Trophoblast cell (in vitro differentiated cells and primary cell): ENCODE results near the gene HTR7.
A peak's percentile ranks its signal among the peaks of the same experiment; 100 is the strongest.

Experiments used
- DNase-seq, 2 donors: peaks; one replicate each; pipeline ENCODE4 v3.0.0-alpha.2; 2016
- H2AFZ ChIP-seq: 2 replicates; pipeline ENCODE4 v1.6.1; 2013; ENCODE audit warnings: low read length, moderate library complexity, mild to moderate bottlenecking; ENCODE audit not compliant: insufficient read depth, poor library complexity
- H2AK5ac ChIP-seq: 2 replicates; pipeline ENCODE4 v1.6.1; 2013; ENCODE audit warnings: mild to moderate bottlenecking, low read length
- H2BK120ac ChIP-seq: 2 replicates; pipeline ENCODE4 v1.6.1; 2013; ENCODE audit warnings: low read length, mild to moderate bottlenecking, moderate library complexity; ENCODE audit not compliant: insufficient read depth, poor library complexity
- H2BK12ac ChIP-seq: 2 replicates; pipeline ENCODE4 v1.6.1; 2013; ENCODE audit warnings: mild to moderate bottlenecking, low read length, moderate library complexity
- H2BK5ac ChIP-seq: 2 replicates; pipeline ENCODE4 v1.6.1; 2013; ENCODE audit warnings: low read length, low read depth, moderate library complexity, mild to moderate bottlenecking; ENCODE audit not compliant: poor library complexity
- H3K14ac ChIP-seq: 2 replicates; pipeline ENCODE4 v1.6.1; 2013; ENCODE audit warnings: mild to moderate bottlenecking, low read length
- H3K18ac ChIP-seq: 2 replicates; pipeline ENCODE4 v1.6.1; 2013; ENCODE audit warnings: mild to moderate bottlenecking, low read length
- H3K23ac ChIP-seq: 2 replicates; pipeline ENCODE4 v1.6.1; 2013; ENCODE audit warnings: low read length
- H3K27ac ChIP-seq: 2 replicates; pipeline ENCODE4 v1.5.1; 2013; ENCODE audit warnings: low read depth, mild to moderate bottlenecking, inconsistent platforms, low read length, moderate library complexity
- H3K27me3 ChIP-seq: 2 replicates; pipeline ENCODE4 v1.6.1; 2013; ENCODE audit warnings: inconsistent platforms, mild to moderate bottlenecking, low read length, moderate library complexity; ENCODE audit not compliant: insufficient read depth
- H3K36me3 ChIP-seq, 2 experiments: 1 replicate in 1 of 2; 2 replicates in 1 of 2; pipeline ENCODE4 v1.6.1; 2013; ENCODE audit warnings: low read length in 2 of 2, mild to moderate bottlenecking in 2 of 2, moderate library complexity in 1 of 2; ENCODE audit not compliant: insufficient read depth in 2 of 2, control insufficient read depth in 1 of 2
- H3K4ac ChIP-seq: 2 replicates; pipeline ENCODE4 v1.6.1; 2013; ENCODE audit warnings: low read depth, mild to moderate bottlenecking, low read length, moderate library complexity
- H3K4me1 ChIP-seq, 2 experiments: 1 replicate in 1 of 2; 2 replicates in 1 of 2; pipeline ENCODE4 v1.6.1; 2013; ENCODE audit warnings: low read length in 2 of 2, mild to moderate bottlenecking in 2 of 2, moderate library complexity in 1 of 2; ENCODE audit not compliant: insufficient read depth in 2 of 2, control insufficient read depth in 1 of 2
- H3K4me2 ChIP-seq: 2 replicates; pipeline ENCODE4 v1.6.1; 2013; ENCODE audit warnings: inconsistent platforms, mild to moderate bottlenecking, low read length, moderate library complexity
- H3K4me3 ChIP-seq: 2 replicates; pipeline ENCODE4 v1.5.1; 2013; ENCODE audit warnings: mild to moderate bottlenecking, low read depth, low read length, inconsistent platforms
- H3K79me1 ChIP-seq: one replicate; pipeline ENCODE4 v1.6.1; 2013; ENCODE audit warnings: low read length
- H3K79me2 ChIP-seq: 2 replicates; pipeline ENCODE4 v1.6.1; 2013; ENCODE audit warnings: low read length, mild to moderate bottlenecking; ENCODE audit not compliant: control insufficient read depth, insufficient read depth, poor library complexity
- H3K9ac ChIP-seq: 2 replicates; pipeline ENCODE4 v1.6.1; 2013; ENCODE audit warnings: mild to moderate bottlenecking, low read length
- H3K9me3 ChIP-seq: 2 replicates; pipeline ENCODE4 v1.6.1; 2013; ENCODE audit warnings: low read depth, mild to moderate bottlenecking, control low read depth, inconsistent platforms, low read length; ENCODE audit not compliant: insufficient read depth
- H4K12ac ChIP-seq: 2 replicates; pipeline ENCODE4 v1.6.1; 2013; ENCODE audit warnings: low read depth, mild to moderate bottlenecking, low read length, moderate library complexity
- H4K8ac ChIP-seq: 2 replicates; pipeline ENCODE4 v1.6.1; 2013; ENCODE audit warnings: low read depth, mild to moderate bottlenecking, low read length, moderate library complexity
- H4K91ac ChIP-seq: one replicate; pipeline ENCODE4 v1.6.1; 2013; ENCODE audit warnings: low read depth, mild to moderate bottlenecking, low read length, moderate library complexity
- WGBS: extraction: QIAGEN DNeasy Blood & Tissue Kit; methylation state at CpG from one replicate; pipeline ENCODE4 v1.1.7; 2013; ENCODE audit warnings: missing lambda C conversion rate; ENCODE audit not compliant: insufficient read length, insufficient coverage; ENCODE audit errors: extremely low coverage; 5-methylcytosine and 5-hydroxymethylcytosine counted together

The HTR7 gene

DNA sequence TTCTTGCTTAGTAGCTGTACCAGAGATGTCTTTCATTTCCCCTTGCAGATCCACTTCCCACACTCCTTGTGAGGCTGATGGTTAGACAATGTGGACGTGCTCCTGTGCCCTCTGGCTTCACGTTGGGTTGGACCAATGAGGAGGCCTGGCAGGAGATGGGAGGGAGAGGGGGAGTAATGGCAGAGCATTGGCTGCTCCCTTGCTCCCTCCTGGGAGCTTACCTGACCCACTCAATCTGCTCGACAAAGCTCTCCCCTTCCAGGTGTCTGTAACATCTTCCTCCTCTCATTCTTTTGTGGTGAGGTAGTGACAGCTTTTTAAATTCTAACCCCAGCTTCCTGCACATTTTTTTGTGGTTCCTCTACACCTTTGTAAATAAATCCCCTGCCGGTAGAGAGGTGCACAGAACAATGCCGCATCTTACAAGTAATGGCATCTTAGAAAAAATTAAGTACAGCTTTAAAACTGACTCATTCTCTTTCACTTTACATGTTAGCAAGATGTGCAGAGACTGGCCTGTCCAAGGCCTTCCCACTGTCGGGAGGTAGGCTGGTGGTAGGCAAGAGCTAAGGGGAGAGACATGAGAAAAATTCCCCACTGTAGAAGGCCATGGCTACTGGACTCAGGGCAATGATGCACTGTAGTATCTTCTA, 134.3 kb downstream of the HTR7 start:
- Histone ChIP-seq H3K4me1 (peaks cover 3 to 6% of the 10 kb centered on the region in 2 experiments), H3K4me2 (no peak overlapping the region), H3K14ac (peak overlapping the region; percentile 57), H3K79me2 (no peaks in the 10 kb centered on the region), H3K36me3 (no peaks in the 10 kb centered on the region), H2BK5ac (no peak overlapping the region), H2BK120ac (no peak overlapping the region), H3K9me3 (no peaks in the 10 kb centered on the region), H4K8ac (no peak overlapping the region), H3K27ac (peak overlapping the region; percentile 32), H2AK5ac (peak overlapping the region; percentile 81), H4K91ac (peak overlapping the region; percentile 51), H3K9ac (no peak overlapping the region), H3K4me3 (no peak overlapping the region), H3K79me1 (peaks cover 2% of the 10 kb centered on the region), H4K12ac (no peak overlapping the region), H2AFZ (peak overlapping the region; percentile 77), H3K23ac (no peak overlapping the region), H3K4ac (peak overlapping the region; percentile 44), H3K18ac (peak overlapping the region; percentile 85), H2BK12ac (peak overlapping the region; percentile 77), H3K27me3 (no peaks in the 10 kb centered on the region)
- WGBS = no CpG with 5 or more reads among the region's 6 CpGs
- DNase-seq = no peak

DNA sequence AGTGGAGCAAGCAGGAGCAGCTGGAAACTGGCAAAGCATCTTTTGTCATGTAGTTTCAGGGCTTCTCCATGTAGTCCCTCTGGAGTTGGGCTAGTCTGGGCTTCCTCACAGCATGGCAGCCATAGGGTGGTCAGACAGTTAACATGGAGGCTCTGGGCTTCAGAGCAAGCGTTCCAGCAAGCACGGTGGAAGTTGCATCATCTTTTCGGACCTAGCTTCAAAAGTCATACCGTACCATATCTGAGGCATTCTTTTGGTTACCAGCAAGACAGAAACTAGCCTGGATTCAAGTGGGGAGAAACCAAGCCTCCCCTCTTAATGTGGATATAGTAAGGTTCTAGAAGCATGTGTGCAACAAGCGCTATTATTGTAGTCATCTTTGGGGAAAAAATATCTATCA, 135.0 kb downstream of the HTR7 start:
- no CpG with 5 or more reads among the region's 5 CpGs for WGBS
- H3K36me3 ChIP-seq = no peaks in the 10 kb centered on the region

DNA sequence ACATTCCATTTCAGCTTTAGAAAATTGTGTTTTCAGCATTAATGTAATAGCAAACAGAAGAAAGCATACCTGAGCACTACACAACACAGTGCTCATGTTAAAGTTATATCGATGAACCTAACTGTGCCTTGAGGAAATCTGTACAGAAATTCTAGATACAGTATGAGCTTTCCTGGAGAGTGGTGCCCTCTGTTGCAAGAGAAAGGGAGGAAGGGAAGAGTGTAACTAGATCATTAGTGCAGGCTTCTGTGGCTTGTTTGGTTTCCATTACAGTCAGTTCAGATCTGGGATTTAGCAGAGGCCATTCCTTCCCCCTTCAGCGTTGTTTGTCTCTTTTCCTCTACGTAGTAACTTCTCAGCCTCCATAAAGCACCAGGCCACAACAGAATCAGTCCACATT, 139.7 kb downstream of the HTR7 start:
- H4K12ac ChIP-seq = no peak overlapping the region
- no peak overlapping the region for H4K8ac ChIP-seq
- no CpG with 5 or more reads among the region's 3 CpGs for WGBS
- H3K23ac ChIP-seq = no peak overlapping the region
- no peak overlapping the region for H3K4me2 ChIP-seq
- no peak overlapping the region for H2BK5ac ChIP-seq
- no peaks in the 10 kb centered on the region for H3K79me2 ChIP-seq
- no peak overlapping the region for H3K14ac ChIP-seq
- H2BK12ac ChIP-seq = no peak overlapping the region
- peaks cover 0 to 2% of the 10 kb centered on the region in 2 experiments for H3K4me1 ChIP-seq
- H2AFZ ChIP-seq = peak overlapping the region; percentile 37
- H3K79me1 ChIP-seq = no peaks in the 10 kb centered on the region
- no peak overlapping the region for H3K27ac ChIP-seq
- no peak overlapping the region for H4K91ac ChIP-seq
- no peak overlapping the region for H3K4me3 ChIP-seq
- DNase-seq = no peak
- H2AK5ac ChIP-seq = no peak overlapping the region
- no peak overlapping the region for H3K18ac ChIP-seq
- H3K4ac ChIP-seq = no peak overlapping the region
- no peaks in the 10 kb centered on the region for H3K36me3 ChIP-seq
- H3K27me3 ChIP-seq = no peaks in the 10 kb centered on the region
- no peak overlapping the region for H3K9ac ChIP-seq
- no peaks in the 10 kb centered on the region for H3K9me3 ChIP-seq
- H2BK120ac ChIP-seq = no peak overlapping the region

More for the DNA sequence above, 135.0 kb downstream of the HTR7 start:
- no peak overlapping the region for H4K8ac ChIP-seq
- H3K9me3 ChIP-seq = no peaks in the 10 kb centered on the region
- H4K91ac ChIP-seq = no peak overlapping the region
- no peaks in the 10 kb centered on the region for H3K27me3 ChIP-seq
- no peak for DNase-seq
- H3K14ac ChIP-seq = no peak overlapping the region
- no peak overlapping the region for H2AK5ac ChIP-seq
- H3K4me1 ChIP-seq = peaks cover 3 to 6% of the 10 kb centered on the region in 2 experiments
- H2BK120ac ChIP-seq = no peak overlapping the region
- H3K23ac ChIP-seq = no peak overlapping the region
- H3K79me1 ChIP-seq = peaks cover 2% of the 10 kb centered on the region
- H3K18ac ChIP-seq = no peak overlapping the region
- no peak overlapping the region for H2BK5ac ChIP-seq
- no peak overlapping the region for H3K4ac ChIP-seq
- no peak overlapping the region for H2BK12ac ChIP-seq
- no peak overlapping the region for H3K4me3 ChIP-seq
- H3K4me2 ChIP-seq = no peak overlapping the region
- H3K27ac ChIP-seq = no peak overlapping the region
- H4K12ac ChIP-seq = no peak overlapping the region
- no peaks in the 10 kb centered on the region for H3K79me2 ChIP-seq
- H2AFZ ChIP-seq = no peak overlapping the region
- no peak overlapping the region for H3K9ac ChIP-seq

DNA sequence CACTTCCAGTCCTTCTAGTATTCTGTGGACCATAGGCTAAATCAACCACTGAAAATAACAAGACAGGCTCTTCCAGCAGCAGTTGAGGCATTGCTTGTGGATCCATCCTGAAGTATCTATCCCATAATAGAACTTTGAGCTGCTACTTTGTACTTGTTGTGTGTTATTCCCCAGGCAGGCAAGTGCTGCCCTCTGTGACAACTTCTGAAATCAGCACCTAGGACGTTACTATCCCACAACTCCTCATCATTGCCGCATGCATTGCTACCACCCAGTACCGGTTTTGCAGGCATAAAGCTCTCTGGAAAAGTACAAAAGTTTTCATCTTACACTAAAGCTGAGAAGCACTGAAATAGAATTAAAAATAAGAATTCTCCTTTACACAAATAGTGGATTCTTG, 145.3 kb downstream of the HTR7 start:
- Histone ChIP-seq H3K23ac (no peak overlapping the region), H3K4me3 (no peak overlapping the region), H3K79me1 (no peaks in the 10 kb centered on the region), H2AK5ac (no peak overlapping the region), H3K4me2 (no peak overlapping the region), H3K14ac (no peak overlapping the region), H2AFZ (no peak overlapping the region), H4K8ac (no peak overlapping the region), H2BK120ac (no peak overlapping the region), H2BK5ac (no peak overlapping the region), H3K9ac (no peak overlapping the region), H3K27ac (no peak overlapping the region), H3K4ac (no peak overlapping the region), H4K12ac (no peak overlapping the region), H3K36me3 (no peaks in the 10 kb centered on the region), H3K4me1 (no peaks in the 10 kb centered on the region), H3K9me3 (no peaks in the 10 kb centered on the region), H3K18ac (no peak overlapping the region), H3K79me2 (no peaks in the 10 kb centered on the region), H2BK12ac (no peak overlapping the region), H3K27me3 (no peaks in the 10 kb centered on the region), H4K91ac (no peak overlapping the region)
- no CpG with 5 or more reads among the region's 3 CpGs for WGBS
- no peak for DNase-seq
